ENCODE data around the gene SYT17. TPM values are rescaled to one million over a fixed set of nuclear protein-coding genes. Genes with fewer than 3 reads are reported as not detected.

Gene SYT17
- total RNA-seq, 2 experiments from 2014 or later = 0.10 TPM; not detected in 1

DNA sequence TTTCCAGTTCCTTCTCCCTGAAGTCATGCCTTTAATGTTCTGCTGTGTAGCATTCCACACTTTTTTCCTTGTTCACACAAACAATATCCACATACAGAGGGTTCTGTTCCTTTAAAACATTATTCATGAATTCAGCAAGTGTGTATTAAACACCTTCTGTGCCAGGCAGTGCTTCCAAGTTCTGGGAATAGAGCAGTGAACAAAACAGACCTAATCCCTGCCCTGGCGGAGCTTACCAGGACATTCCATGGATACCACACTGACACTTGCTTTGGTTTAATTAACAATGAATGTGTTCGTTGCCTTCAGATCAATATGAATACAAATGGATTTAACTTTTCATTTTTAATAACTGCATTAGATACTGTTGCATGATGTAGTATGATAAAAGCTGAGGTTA, 59.6 kb downstream of the SYT17 start:
- Mint-ChIP-seq H3K27me3 (peaks cover 7% of the 10 kb centered on the region), H3K4me1 (ENCODE audit: low read depth) (no peaks in the 10 kb centered on the region), H3K4me3 (no peak overlapping the region), H3K9me3 (peaks cover 14% of the 10 kb centered on the region), H3K36me3 (no peaks in the 10 kb centered on the region), H3K27ac (no peak overlapping the region)
- intact Hi-C loops (cut with micrococcal nuclease) = no loop called here
- no peak for DNase-seq
- ChIA-PET POLR2A (no interaction called here), CTCF (interaction anchor here (1.6 kb wide), 1 partner anchor 15 kb away, joined by 5 read pairs; no protein-coding TSS in a partner anchor)

DNA sequence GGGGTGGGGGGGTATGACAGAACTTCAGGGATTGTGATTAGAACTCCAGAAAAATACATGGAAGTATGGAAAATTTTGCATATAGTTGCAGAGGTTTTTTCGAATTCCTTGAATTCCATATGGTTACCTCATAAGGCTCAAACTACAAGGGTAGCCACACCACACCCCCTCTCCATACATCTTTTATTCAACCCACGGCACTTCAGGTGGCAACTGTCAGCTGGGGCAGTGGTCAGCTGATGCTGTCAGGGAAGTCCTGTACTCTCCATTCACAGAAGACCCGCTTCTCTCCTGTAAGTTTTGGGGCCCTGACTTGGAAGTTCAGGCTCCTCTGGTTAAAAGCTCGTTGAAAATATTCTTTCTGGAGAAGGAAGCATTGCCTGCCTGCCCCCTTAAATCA, 60.0 kb downstream of the SYT17 start:
- intact Hi-C loops (cut with micrococcal nuclease) = no loop called here
- Mint-ChIP-seq H3K4me1 (ENCODE audit: low read depth) (no peaks in the 10 kb centered on the region), H3K27ac (no peak overlapping the region), H3K4me3 (no peak overlapping the region), H3K36me3 (no peaks in the 10 kb centered on the region), H3K9me3 (peaks cover 14% of the 10 kb centered on the region), H3K27me3 (peaks cover 7% of the 10 kb centered on the region)
- CTCF ChIA-PET = interaction anchor here (0.9 to 1.6 kb wide), 2 partner anchors 15 to 275 kb away, joined by 3 to 5 read pairs; no protein-coding TSS in a partner anchor
- POLR2A ChIA-PET = no interaction called here
- no peak for DNase-seq

DNA sequence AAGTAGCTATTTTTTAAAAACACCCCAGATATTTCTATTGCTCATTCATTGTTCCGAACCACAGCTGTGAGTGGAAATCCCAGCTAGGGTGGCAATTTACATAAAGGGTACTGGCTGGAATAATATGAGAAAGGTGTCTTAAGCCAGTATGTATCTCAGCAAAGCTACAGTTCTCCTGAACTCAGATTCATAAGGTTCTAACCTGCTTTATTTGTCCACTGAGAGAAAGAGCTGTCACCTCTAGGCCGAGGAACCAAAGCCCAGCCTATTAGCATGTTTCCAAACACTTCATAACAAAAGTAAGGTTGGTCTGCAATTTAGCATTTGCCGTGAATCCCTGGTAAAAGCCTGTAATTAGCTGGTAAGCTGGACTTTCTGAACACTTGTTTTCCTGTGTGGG, 60.5 kb downstream of the SYT17 start:
- ChIA-PET CTCF (interaction anchor here (0.9 to 1.6 kb wide), 2 partner anchors 16 to 274 kb away, joined by 3 to 5 read pairs; no protein-coding TSS in a partner anchor), POLR2A (no interaction called here)
- no peak overlapping the region for H3K27ac Mint-ChIP-seq
- no peak for DNase-seq
- no peaks in the 10 kb centered on the region for H3K36me3 Mint-ChIP-seq
- no peaks in the 10 kb centered on the region for H3K4me1 Mint-ChIP-seq (ENCODE audit: low read depth)
- H3K27me3 Mint-ChIP-seq = peaks cover 7% of the 10 kb centered on the region
- no peak overlapping the region for H3K4me3 Mint-ChIP-seq
- intact Hi-C loops (cut with micrococcal nuclease) = no loop called here
- peaks cover 14% of the 10 kb centered on the region for H3K9me3 Mint-ChIP-seq

DNA sequence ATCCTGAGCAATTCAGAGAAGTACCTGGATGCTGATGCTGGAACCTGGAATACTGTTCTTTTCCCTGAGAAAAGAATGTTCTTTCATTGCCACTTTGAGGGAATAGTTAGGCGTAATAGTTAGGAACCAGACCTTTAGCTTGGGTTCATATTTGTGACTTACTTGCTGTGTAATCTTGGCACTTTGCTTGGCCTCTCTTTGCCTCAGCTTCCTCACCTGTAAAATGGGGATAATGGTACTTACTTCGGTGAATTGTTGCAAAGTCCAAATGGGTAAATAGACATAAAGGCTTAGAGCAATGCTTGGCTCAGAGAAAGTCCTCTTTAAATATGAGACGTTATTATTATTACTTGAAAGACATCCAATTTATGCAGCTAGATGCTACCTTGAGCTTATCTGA, 62.5 kb downstream of the SYT17 start:
- H3K27me3 Mint-ChIP-seq = peaks cover 7% of the 10 kb centered on the region
- H3K4me1 Mint-ChIP-seq (ENCODE audit: low read depth) = no peaks in the 10 kb centered on the region
- peaks cover 17% of the 10 kb centered on the region for H3K9me3 Mint-ChIP-seq
- CTCF ChIA-PET = no interaction called here
- H3K36me3 Mint-ChIP-seq = no peaks in the 10 kb centered on the region
- intact Hi-C loops (cut with micrococcal nuclease) = no loop called here
- no peak for DNase-seq
- H3K4me3 Mint-ChIP-seq = no peak overlapping the region
- POLR2A ChIA-PET = interaction anchor here (0.5 kb wide), 1 partner anchor 10 kb away, joined by 3 read pairs; no protein-coding TSS in a partner anchor
- H3K27ac Mint-ChIP-seq = no peak overlapping the region

DNA sequence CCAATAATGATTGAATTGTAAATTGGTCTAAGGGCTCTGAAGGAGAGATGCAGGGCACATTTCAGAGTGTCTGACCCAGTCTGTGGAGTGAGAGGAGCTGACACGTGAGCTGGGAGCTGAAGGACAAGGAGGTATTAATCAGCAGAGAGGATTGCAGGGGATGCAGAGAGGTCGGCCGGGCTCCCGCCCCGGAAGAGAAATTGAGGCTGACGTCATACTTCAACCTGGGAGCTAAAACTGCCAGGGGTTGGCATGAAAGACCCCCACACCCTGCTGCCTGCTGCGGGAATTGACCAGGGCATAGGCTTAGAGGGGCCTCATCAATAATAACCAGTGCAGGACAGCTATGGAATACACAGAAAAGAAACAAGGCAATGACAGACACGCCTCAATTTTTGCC, 63.8 kb downstream of the SYT17 start:
- Mint-ChIP-seq H3K4me1 (ENCODE audit: low read depth) (no peaks in the 10 kb centered on the region), H3K36me3 (no peaks in the 10 kb centered on the region), H3K4me3 (no peak overlapping the region), H3K27me3 (peaks cover 6% of the 10 kb centered on the region), H3K9me3 (peaks cover 19% of the 10 kb centered on the region), H3K27ac (no peak overlapping the region)
- no peak for DNase-seq
- intact Hi-C loops (cut with micrococcal nuclease) = no loop called here
- CTCF ChIA-PET = interaction anchor here (0.9 kb wide), 1 partner anchor 8 kb away, joined by 4 read pairs; no protein-coding TSS in a partner anchor
- POLR2A ChIA-PET = no interaction called here

DNA sequence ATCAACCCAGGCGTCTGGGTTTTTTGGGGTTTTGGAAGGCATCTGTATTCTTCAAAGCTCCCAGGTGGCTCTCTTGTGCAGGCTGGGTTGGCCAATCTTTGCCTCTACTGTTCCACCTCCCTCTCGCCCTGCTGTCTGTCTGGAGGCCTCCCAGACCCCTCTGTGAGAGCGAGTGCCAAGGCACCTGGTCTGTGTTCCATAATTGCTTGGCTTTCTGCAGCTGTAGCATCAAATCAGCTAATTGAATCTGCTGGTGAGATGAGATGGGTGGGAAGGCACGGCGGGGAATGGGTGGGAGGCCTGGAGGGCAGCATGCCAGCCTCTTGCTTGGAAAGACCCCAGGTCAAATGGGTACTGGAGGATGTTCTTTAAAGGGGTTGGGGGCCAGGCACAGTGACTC, 64.9 kb downstream of the SYT17 start:
- H3K27ac Mint-ChIP-seq = no peak overlapping the region
- H3K27me3 Mint-ChIP-seq = peaks cover 6% of the 10 kb centered on the region
- no peaks in the 10 kb centered on the region for H3K36me3 Mint-ChIP-seq
- intact Hi-C loops (cut with micrococcal nuclease) = no loop called here
- ChIA-PET POLR2A (no interaction called here), CTCF (no interaction called here)
- H3K4me3 Mint-ChIP-seq = no peak overlapping the region
- DNase-seq = no peak
- no peaks in the 10 kb centered on the region for H3K4me1 Mint-ChIP-seq (ENCODE audit: low read depth)
- H3K9me3 Mint-ChIP-seq = peaks cover 19% of the 10 kb centered on the region

DNA sequence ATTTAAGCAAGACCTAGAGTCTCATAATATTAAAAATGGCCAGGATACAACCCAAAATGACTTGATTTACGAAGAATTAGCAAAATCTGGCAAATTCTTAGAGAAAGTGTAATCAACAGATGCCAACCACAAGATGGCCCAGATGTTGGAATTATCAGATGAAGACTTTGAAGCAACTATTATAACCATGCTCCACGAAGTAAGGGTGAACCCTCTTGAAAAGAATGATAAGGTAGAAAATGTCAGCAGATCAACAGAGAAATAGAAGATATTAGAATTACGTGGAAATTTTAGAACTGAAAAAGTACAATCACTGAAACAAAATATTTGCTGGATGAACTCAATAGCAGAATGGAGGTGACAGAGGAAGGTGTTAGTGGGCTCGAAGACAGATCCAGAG, 67.4 kb downstream of the SYT17 start:
- Mint-ChIP-seq H3K36me3 (no peaks in the 10 kb centered on the region), H3K4me3 (no peak overlapping the region), H3K27me3 (peaks cover 2% of the 10 kb centered on the region), H3K27ac (no peak overlapping the region), H3K9me3 (peaks cover 26% of the 10 kb centered on the region), H3K4me1 (ENCODE audit: low read depth) (no peaks in the 10 kb centered on the region)
- intact Hi-C loops (cut with micrococcal nuclease) = no loop called here
- no peak for DNase-seq
- ChIA-PET POLR2A (no interaction called here), CTCF (no interaction called here)

DNA sequence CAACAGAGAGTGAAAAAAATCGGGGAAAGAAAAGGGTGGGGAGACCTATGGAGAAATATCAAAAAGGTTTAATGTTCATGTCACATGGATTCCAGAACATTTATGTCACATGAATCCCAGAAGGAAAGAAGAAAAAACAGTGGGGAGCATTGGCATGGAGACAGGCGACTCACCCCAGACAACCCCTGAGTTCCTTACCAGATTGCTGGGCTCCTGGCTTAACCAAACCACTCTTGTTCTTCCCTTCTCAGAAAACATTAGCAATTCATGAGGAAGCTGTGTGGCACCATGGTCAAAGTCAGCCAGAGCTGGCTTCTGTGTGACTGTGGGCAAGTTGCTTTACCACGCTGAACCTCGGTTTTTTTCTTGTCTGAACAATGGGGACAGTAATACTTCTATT, 67.8 kb downstream of the SYT17 start:
- Mint-ChIP-seq H3K36me3 (no peaks in the 10 kb centered on the region), H3K4me3 (no peak overlapping the region), H3K9me3 (peaks cover 26% of the 10 kb centered on the region), H3K27me3 (peaks cover 2% of the 10 kb centered on the region), H3K4me1 (ENCODE audit: low read depth) (no peaks in the 10 kb centered on the region), H3K27ac (no peak overlapping the region)
- no peak for DNase-seq
- ChIA-PET CTCF (no interaction called here), POLR2A (no interaction called here)
- intact Hi-C loops (cut with micrococcal nuclease) = no loop called here

DNA sequence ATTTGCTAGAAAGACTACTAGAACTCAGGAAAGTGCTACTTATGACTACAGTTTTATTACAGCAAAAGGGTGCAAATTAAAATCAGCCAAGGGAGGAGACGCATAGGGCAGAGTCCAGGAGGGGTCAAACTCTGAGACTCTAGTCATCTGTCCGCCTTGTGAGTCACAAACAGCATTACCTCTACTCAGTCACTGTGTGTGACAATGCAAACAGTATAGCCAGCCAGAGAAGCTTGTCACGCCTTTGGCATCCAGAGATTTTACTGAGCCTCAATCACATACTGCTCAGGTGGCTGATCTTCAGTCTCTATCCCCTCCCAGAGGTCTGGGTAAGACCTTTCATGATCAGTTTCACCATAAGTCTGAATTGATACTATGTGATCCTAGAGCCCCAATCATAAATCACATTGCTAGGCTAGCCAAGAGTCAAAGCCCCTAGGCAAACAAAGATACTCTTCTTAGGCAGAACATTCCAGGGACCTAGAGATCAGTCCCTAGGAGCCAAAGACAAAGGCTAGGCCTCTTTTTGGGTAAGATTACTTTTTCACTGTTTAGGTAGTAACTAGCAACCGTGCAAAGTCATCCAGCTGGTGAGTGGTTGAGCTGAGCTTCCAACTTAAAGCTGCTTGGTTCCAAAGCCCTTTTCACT, 68.6 kb downstream of the SYT17 start:
- intact Hi-C loops (cut with micrococcal nuclease) = no loop called here
- H3K9me3 Mint-ChIP-seq = peaks cover 26% of the 10 kb centered on the region
- ChIA-PET CTCF (interaction anchor here (0.6 kb wide), 1 partner anchor 34 kb away, joined by 3 read pairs; no protein-coding TSS in a partner anchor), POLR2A (interaction anchor here (0.6 kb wide), 1 partner anchor 1444 kb away, joined by 5 read pairs; no protein-coding TSS in a partner anchor)
- no peaks in the 10 kb centered on the region for H3K36me3 Mint-ChIP-seq
- no peak overlapping the region for H3K4me3 Mint-ChIP-seq
- H3K4me1 Mint-ChIP-seq (ENCODE audit: low read depth) = no peaks in the 10 kb centered on the region
- DNase-seq = no peak
- H3K27ac Mint-ChIP-seq = no peak overlapping the region
- H3K27me3 Mint-ChIP-seq = peaks cover 1% of the 10 kb centered on the region

DNA sequence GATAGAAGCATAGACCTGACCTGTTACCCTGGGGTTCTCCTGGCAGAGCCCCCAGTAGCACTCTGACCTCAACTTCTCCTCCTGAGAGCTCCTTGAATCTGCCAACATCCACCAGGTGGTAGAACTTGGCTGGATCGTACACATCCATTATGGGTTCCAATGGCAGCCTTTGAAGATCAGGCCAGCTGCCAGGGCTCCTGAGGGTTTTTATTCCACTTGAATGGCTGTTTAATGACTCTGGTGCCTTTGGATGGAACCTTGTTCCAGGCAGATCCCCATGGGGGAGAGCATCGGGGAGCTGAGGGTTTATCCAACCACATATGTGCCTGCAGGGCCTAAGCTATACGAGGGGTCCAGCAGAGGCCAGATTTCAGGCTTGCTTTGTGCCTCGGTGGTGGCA, 70.4 kb downstream of the SYT17 start:
- H3K9me3 Mint-ChIP-seq = peaks cover 26% of the 10 kb centered on the region
- ChIA-PET CTCF (no interaction called here), POLR2A (no interaction called here)
- no peaks in the 10 kb centered on the region for H3K36me3 Mint-ChIP-seq
- DNase-seq = no peak
- intact Hi-C loops (cut with micrococcal nuclease) = no loop called here
- H3K4me1 Mint-ChIP-seq (ENCODE audit: low read depth) = no peaks in the 10 kb centered on the region
- H3K4me3 Mint-ChIP-seq = no peak overlapping the region
- no peaks in the 10 kb centered on the region for H3K27me3 Mint-ChIP-seq
- no peak overlapping the region for H3K27ac Mint-ChIP-seq

DNA sequence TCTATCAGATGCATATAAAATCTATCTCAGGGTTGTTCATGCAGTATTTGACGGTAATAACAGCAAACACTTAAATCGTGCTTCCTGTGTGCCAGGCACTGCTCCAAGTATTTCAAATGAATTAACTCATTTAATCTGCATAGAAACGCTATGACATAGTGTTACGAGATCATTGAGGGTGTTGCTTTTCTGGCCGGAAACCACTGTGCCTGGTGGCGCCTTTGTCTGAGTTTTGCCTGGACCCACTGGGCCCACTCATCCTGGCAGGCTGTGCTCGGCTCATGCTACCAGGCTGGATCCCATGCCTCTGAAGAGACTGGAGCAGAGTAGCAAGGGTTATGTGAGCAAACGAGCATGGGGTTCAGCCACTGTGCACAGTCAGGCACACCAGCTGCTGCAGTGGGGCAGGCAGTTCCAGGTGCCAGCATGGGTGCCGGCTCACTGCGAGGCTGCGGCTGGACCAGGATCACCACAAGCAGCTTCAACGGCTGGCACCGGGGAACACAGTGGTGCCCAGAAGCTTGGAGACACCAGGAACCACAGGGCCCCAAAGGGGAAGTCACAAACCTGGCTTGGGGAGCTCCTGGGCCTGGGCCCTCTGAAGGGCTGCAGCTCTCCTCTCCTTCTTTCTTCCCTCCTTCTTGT, 71.6 kb downstream of the SYT17 start:
- no peak for DNase-seq
- no peak overlapping the region for H3K27ac Mint-ChIP-seq
- H3K4me3 Mint-ChIP-seq = no peak overlapping the region
- H3K27me3 Mint-ChIP-seq = no peaks in the 10 kb centered on the region
- no peaks in the 10 kb centered on the region for H3K4me1 Mint-ChIP-seq (ENCODE audit: low read depth)
- ChIA-PET CTCF (no interaction called here), POLR2A (no interaction called here)
- H3K9me3 Mint-ChIP-seq = peaks cover 24% of the 10 kb centered on the region
- intact Hi-C loops (cut with micrococcal nuclease) = no loop called here
- H3K36me3 Mint-ChIP-seq = no peaks in the 10 kb centered on the region

DNA sequence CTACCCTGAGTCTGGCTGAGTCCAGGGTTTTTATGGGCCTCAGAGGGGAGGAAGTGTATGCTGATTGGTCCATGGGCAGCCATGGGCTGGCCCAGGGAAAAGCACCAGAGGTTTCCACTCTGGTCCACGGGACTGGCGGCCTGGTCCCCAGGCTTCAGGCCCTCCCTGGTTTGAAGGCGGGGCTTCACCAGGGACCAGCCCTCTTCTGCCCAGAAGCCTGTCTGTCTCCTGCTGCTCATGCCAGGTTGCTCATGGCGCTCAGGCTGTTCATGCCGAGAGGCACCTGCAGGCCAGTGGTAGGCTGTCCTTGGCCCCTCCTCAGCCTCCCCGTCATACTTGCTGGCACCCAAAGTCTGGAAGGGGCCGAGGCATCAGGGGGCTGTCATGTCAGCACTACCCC, 72.5 kb downstream of the SYT17 start:
- no peak for DNase-seq
- no peaks in the 10 kb centered on the region for H3K27me3 Mint-ChIP-seq
- H3K4me3 Mint-ChIP-seq = no peak overlapping the region
- ChIA-PET CTCF (no interaction called here), POLR2A (no interaction called here)
- no peaks in the 10 kb centered on the region for H3K4me1 Mint-ChIP-seq (ENCODE audit: low read depth)
- H3K9me3 Mint-ChIP-seq = peaks cover 15% of the 10 kb centered on the region
- intact Hi-C loops (cut with micrococcal nuclease) = no loop called here
- no peaks in the 10 kb centered on the region for H3K36me3 Mint-ChIP-seq
- H3K27ac Mint-ChIP-seq = no peak overlapping the region

DNA sequence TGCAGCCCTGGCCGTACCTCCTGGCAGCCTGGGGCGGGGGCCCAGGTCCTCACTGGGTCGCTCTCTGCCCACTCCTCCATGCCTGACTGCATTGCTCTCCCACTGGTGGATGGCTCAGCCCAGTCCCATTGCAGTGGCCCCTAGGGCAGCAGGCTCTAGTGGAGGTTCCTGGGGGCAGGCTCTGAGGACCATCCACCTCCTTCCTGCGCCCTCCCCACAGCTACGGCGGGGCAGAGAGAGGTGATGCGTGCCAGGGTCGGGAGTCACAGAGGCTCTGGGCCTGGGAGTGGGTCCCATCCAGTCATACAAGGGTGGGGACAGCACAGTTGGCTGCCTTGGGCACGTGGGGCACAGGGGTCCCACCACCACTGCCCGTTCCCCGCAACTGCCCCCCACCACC, 73.5 kb downstream of the SYT17 start:
- POLR2A ChIA-PET = no interaction called here
- no peaks in the 10 kb centered on the region for H3K27me3 Mint-ChIP-seq
- intact Hi-C loops (cut with micrococcal nuclease) = no loop called here
- CTCF ChIA-PET = no interaction called here
- no peak overlapping the region for H3K4me3 Mint-ChIP-seq
- DNase-seq = no peak
- no peak overlapping the region for H3K27ac Mint-ChIP-seq
- no peaks in the 10 kb centered on the region for H3K4me1 Mint-ChIP-seq (ENCODE audit: low read depth)
- peaks cover 8% of the 10 kb centered on the region for H3K9me3 Mint-ChIP-seq
- no peaks in the 10 kb centered on the region for H3K36me3 Mint-ChIP-seq
